ENCODE results near the gene HDAC11.

DNA sequence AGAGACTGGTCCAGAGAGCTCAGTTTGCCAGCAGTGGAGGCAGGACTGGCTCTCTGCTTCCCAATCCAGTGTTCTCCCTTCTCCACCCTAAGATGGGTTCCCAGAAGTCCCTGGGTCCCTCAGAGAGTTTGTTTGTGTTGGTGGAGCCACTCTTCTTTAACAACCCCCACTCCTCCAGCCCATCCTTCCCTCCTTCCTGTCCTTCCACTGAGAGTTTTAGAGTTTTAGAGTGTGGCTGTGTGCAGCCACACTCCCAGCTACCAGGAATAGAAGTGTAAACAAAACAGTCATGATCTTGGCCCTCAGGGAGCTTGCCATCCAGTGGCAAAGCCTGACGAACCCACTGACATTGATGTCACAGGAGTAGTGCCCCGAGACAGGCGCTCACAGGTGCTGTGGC is 56.3 kb downstream of the HDAC11 start:
- TF ChIP-seq CTCF (conservative IDR thresholded peaks at IDR 0.05; ENCODE audit: low read depth, low read length) (no peak), EZH2 (IDR thresholded peaks at IDR 0.05; ENCODE audit: borderline replicate concordance, low read depth, low read length, poor library complexity, severe bottlenecking) (no peak)
